Pons (tissue), 1 donor: Measurements from ENCODE around the gene NOL4L.

Experiments
- DNase-seq: peaks from one replicate; pipeline ENCODE4 v3.0.0-alpha.2; 2016; ENCODE audit warnings: low spot score

NOL4L gene

GRCh38 chr20:32576560-32576959, 8.6 kb downstream of the NOL4L start:
- DNase-seq, result no peak

- DNase-seq, result no peak
These were observed 9.3 kb downstream of the NOL4L start for GRCh38 chr20:32575805-32576204.

GRCh38 chr20:32575227-32575581, 9.9 kb downstream of the NOL4L start:
- DNase-seq, result no peak

GRCh38 chr20:32574296-32575226, 10.6 kb downstream of the NOL4L start:
- DNase-seq, result no peak

GRCh38 chr20:32573167-32573851, 11.8 kb downstream of the NOL4L start:
- DNase-seq, result no peak

GRCh38 chr20:32572271-32572968, 12.7 kb downstream of the NOL4L start:
- DNase-seq, result no peak

GRCh38 chr20:32571566-32571965, 13.6 kb downstream of the NOL4L start:
- DNase-seq, result no peak

GRCh38 chr20:32570401-32571190, 14.5 kb downstream of the NOL4L start:
- DNase-seq, result no peak

GRCh38 chr20:32569380-32570305, 15.5 kb downstream of the NOL4L start:
- DNase-seq, result no peak

- DNase-seq, result no peak
These were observed 16.1 kb downstream of the NOL4L start for GRCh38 chr20:32569018-32569379.

- DNase-seq, result peak; percentile 29
These were observed 17.6 kb downstream of the NOL4L start for GRCh38 chr20:32567384-32568178.

GRCh38 chr20:32566379-32567374, 18.5 kb downstream of the NOL4L start:
- DNase-seq, result no peak

GRCh38 chr20:32565735-32566032, 19.4 kb downstream of the NOL4L start:
- DNase-seq, result no peak

- peak; percentile 71 for DNase-seq
These were observed 20.0 kb downstream of the NOL4L start for GRCh38 chr20:32564921-32565734.

GRCh38 chr20:32564440-32564839, 20.7 kb downstream of the NOL4L start:
- DNase-seq, result no peak

- no peak for DNase-seq
These were observed 21.5 kb downstream of the NOL4L start for GRCh38 chr20:32563311-32564272.

- DNase-seq, result no peak
These were observed 22.6 kb downstream of the NOL4L start for GRCh38 chr20:32562495-32562911.
